NK-92 (cell line): Measurements from ENCODE around the gene CYP1A2.

Source experiments
- DNase-seq: peaks from one replicate; lab custom pipeline; 2025; ENCODE audit not compliant: unreplicated experiment; lab: John Stamatoyannopoulos, UW

CYP1A2 gene

GRCh38 chr15:74788683-74789151 is 40.1 kb downstream of the CYP1A2 start:
- DNase-seq: no peak

GRCh38 chr15:74789171-74789631 is 40.6 kb downstream of the CYP1A2 start:
- DNase-seq: no peak

GRCh38 chr15:74789741-74790079 is 41.1 kb downstream of the CYP1A2 start:
- DNase-seq: no peak

GRCh38 chr15:74790080-74790916 is 41.7 kb downstream of the CYP1A2 start:
- no peak for DNase-seq

GRCh38 chr15:74791007-74791406 is 42.4 kb downstream of the CYP1A2 start:
- DNase-seq: no peak

- no peak for DNase-seq
Observed at GRCh38 chr15:74791667-74792066, 43.0 kb downstream of the CYP1A2 start.

- DNase-seq: no peak
Observed at GRCh38 chr15:74792227-74793016, 43.8 kb downstream of the CYP1A2 start.

GRCh38 chr15:74793135-74794028 is 44.7 kb downstream of the CYP1A2 start:
- DNase-seq: no peak

GRCh38 chr15:74794248-74794969 is 45.8 kb downstream of the CYP1A2 start:
- no peak for DNase-seq

GRCh38 chr15:74794970-74795349 is 46.3 kb downstream of the CYP1A2 start:
- DNase-seq: no peak

- DNase-seq: no peak
Observed at GRCh38 chr15:74795966-74796625, 47.5 kb downstream of the CYP1A2 start.

GRCh38 chr15:74798388-74799254 is 50.0 kb downstream of the CYP1A2 start:
- DNase-seq: no peak

GRCh38 chr15:74799255-74799855 is 50.7 kb downstream of the CYP1A2 start:
- no peak for DNase-seq

- peak; percentile 50 for DNase-seq
Observed at GRCh38 chr15:74799856-74800558, 51.4 kb downstream of the CYP1A2 start.

- DNase-seq: no peak
Observed at GRCh38 chr15:74800559-74801094, 52.0 kb downstream of the CYP1A2 start.

- DNase-seq: no peak
Observed at GRCh38 chr15:74801311-74801997, 52.8 kb downstream of the CYP1A2 start.

GRCh38 chr15:74802290-74802689 is 53.6 kb downstream of the CYP1A2 start:
- no peak for DNase-seq
